HL-60 (cell line): ENCODE results near the gene TMPRSS13.

ENCODE experiments used
- DNase-seq, 2 experiments: peaks; one replicate each; pipeline ENCODE4 v3.0.0-alpha.2; 2010 to 2020; ENCODE audit warnings: low read depth in 1 of 2, low spot score in 1 of 2
- H3K27ac ChIP-seq: fragments of 250-450 bp; sonication (Bioruptor Pico); replicated peaks from 2 replicates; pipeline ENCODE4 v1.5.1; 2020; ENCODE audit warnings: mild to moderate bottlenecking, moderate library complexity
- H3K27me3 ChIP-seq: fragments of 250-450 bp; sonication (Bioruptor Pico); 2 replicates; pipeline ENCODE4 v1.5.1; 2021; ENCODE audit warnings: mild to moderate bottlenecking, moderate library complexity; ENCODE audit not compliant: insufficient read depth, poor library complexity, severe bottlenecking
- H3K4me3 ChIP-seq: replicated peaks from 2 replicates; pipeline ENCODE4 v1.5.1; 2011; ENCODE audit warnings: mild to moderate bottlenecking, control low read depth, low read length; ENCODE audit not compliant: insufficient read depth
- CTCF ChIP-seq: IDR thresholded peaks from one replicate; pipeline ENCODE4 v1.5.1; 2011; ENCODE audit warnings: low read length, control low read depth, inconsistent platforms; ENCODE audit not compliant: insufficient read depth
- GABPA ChIP-seq: IDR thresholded peaks from 2 replicates; pipeline ENCODE4 v1.6.1; 2012; ENCODE audit warnings: low read depth
- POLR2AphosphoS5 ChIP-seq: IDR thresholded peaks from 2 replicates; pipeline ENCODE4 v1.6.1; 2012; ENCODE audit warnings: low read depth
- REST ChIP-seq: IDR thresholded peaks from 2 replicates; pipeline ENCODE4 v1.6.1; 2012; ENCODE audit warnings: low read depth; ENCODE audit not compliant: insufficient replicate concordance
- SPI1 ChIP-seq: IDR thresholded peaks from 2 replicates; pipeline ENCODE4 v1.6.1; 2012; ENCODE audit warnings: low read depth, mild to moderate bottlenecking, borderline replicate concordance

TMPRSS13 gene

GRCh38 chr11:117932947-117933346, 3.7 kb upstream of the TMPRSS13 start:
- Histone ChIP-seq H3K4me3 (no peak overlapping the region), H3K27ac (no peak overlapping the region), H3K27me3 (peaks cover 4% of the 10 kb centered on the region)
- DNase-seq, result no peak
- TF ChIP-seq REST (no peak), GABPA (no peak), POLR2AphosphoS5 (no peak), CTCF (no peak), SPI1 (no peak)

- Histone ChIP-seq H3K27me3 (peaks cover 4% of the 10 kb centered on the region), H3K27ac (no peak overlapping the region), H3K4me3 (no peak overlapping the region)
- no peak for TF ChIP-seq GABPA
- TF ChIP-seq POLR2AphosphoS5, result no peak
- DNase-seq, result no peak
Observed at GRCh38 chr11:117932426-117932825, 3.2 kb upstream of the TMPRSS13 start.

GRCh38 chr11:117931971-117932370, 2.8 kb upstream of the TMPRSS13 start:
- Histone ChIP-seq H3K27me3 (peaks cover 4% of the 10 kb centered on the region), H3K27ac (no peak overlapping the region), H3K4me3 (no peak overlapping the region)
- TF ChIP-seq POLR2AphosphoS5 (no peak), CTCF (no peak), GABPA (no peak), REST (no peak), SPI1 (no peak)
- no peak for DNase-seq

- Histone ChIP-seq H3K4me3 (no peak overlapping the region), H3K27ac (no peak overlapping the region), H3K27me3 (peaks cover 4% of the 10 kb centered on the region)
- TF ChIP-seq REST (no peak), POLR2AphosphoS5 (no peak), CTCF (no peak), GABPA (no peak), SPI1 (no peak)
- DNase-seq, result no peak
Observed at GRCh38 chr11:117931331-117931950, 2.2 kb upstream of the TMPRSS13 start.
